SU-DHL-6 (cell line): ENCODE results near the gene MRPS27.

ENCODE experiments used
- H2AFZ ChIP-seq: fragments of 200-600 bp; sonication (generic); 2 replicates; pipeline ENCODE4 v1.6.1; 2014; ENCODE audit warnings: low read depth, mild to moderate bottlenecking, moderate library complexity, mixed read lengths, antibody characterized with exemption, low read length; ENCODE audit not compliant: severe bottlenecking
- H3F3A ChIP-seq: fragments of 200-600 bp; shearing (Covaris generic); 2 replicates; pipeline ENCODE4 v1.6.0; 2016; ENCODE audit warnings: antibody characterized with exemption, mild to moderate bottlenecking; ENCODE audit not compliant: insufficient read depth
- H3K27ac ChIP-seq: fragments of 200-600 bp; sonication (generic); 2 replicates; pipeline ENCODE4 v1.5.1; 2016; ENCODE audit warnings: low read depth, mild to moderate bottlenecking, low read length, moderate library complexity, mixed read lengths
- H3K27me3 ChIP-seq: fragments of 200-600 bp; sonication (generic), shearing (Covaris generic); 2 replicates; pipeline ENCODE4 v1.6.0; 2014; ENCODE audit warnings: mild to moderate bottlenecking, low read length
- H3K36me3 ChIP-seq: fragments of 200-600 bp; sonication (generic); 2 replicates; pipeline ENCODE4 v1.6.1; 2014; ENCODE audit warnings: mild to moderate bottlenecking, low read length, mixed read lengths
- H3K4me2 ChIP-seq: fragments of 300-600, 200-600 bp; shearing (Covaris generic), sonication (generic); 2 replicates; pipeline ENCODE4 v1.6.0; 2014; ENCODE audit warnings: low read length, low read depth, mild to moderate bottlenecking; ENCODE audit not compliant: poor library complexity, severe bottlenecking
- H3K4me3 ChIP-seq: fragments of 200-600 bp; sonication (generic); 2 replicates; pipeline ENCODE4 v1.5.1; 2014; ENCODE audit warnings: antibody characterized with exemption, low read length, mild to moderate bottlenecking, mixed read lengths; ENCODE audit not compliant: insufficient read depth, poor library complexity, severe bottlenecking
- H3K79me2 ChIP-seq: fragments of 200-600 bp; sonication (generic); 2 replicates; pipeline ENCODE4 v1.6.1; 2014; ENCODE audit warnings: mild to moderate bottlenecking, low read length, moderate library complexity; ENCODE audit not compliant: insufficient read depth
- H3K9ac ChIP-seq: fragments of 200-600 bp; sonication (generic); 2 replicates; pipeline ENCODE4 v1.7.0; 2014; ENCODE audit warnings: mild to moderate bottlenecking, low read length
- H3K9me2 ChIP-seq: fragments of 200-600 bp; sonication (generic); replicated peaks from 2 replicates; pipeline ENCODE4 v1.6.1; 2014; ENCODE audit warnings: low read length; ENCODE audit not compliant: insufficient read depth
- H3K9me3 ChIP-seq: fragments of 200-600 bp; sonication (generic); 2 replicates; pipeline ENCODE4 v1.6.1; 2014; ENCODE audit warnings: low read length, mixed read lengths; ENCODE audit not compliant: insufficient read depth
- H4K20me1 ChIP-seq: fragments of 200-600 bp; sonication (generic); 2 replicates; pipeline ENCODE4 v1.6.1; 2014; ENCODE audit warnings: low read depth, mild to moderate bottlenecking, antibody characterized with exemption, low read length, moderate library complexity, mixed read lengths
- CTCF ChIP-seq: fragments of 200-600 bp; sonication (generic); IDR thresholded peaks from one replicate; pipeline ENCODE4 v1.5.1; 2017; ENCODE audit warnings: antibody characterized with exemption, mild to moderate bottlenecking, low read length, moderate library complexity; ENCODE audit not compliant: insufficient read depth, poor library complexity, severe bottlenecking
- EZH2phosphoT487 ChIP-seq: fragments of 200-600 bp; sonication (generic), shearing (Covaris generic); conservative IDR thresholded peaks from 2 replicates; pipeline ENCODE4 v1.6.1; 2018; ENCODE audit warnings: mild to moderate bottlenecking, antibody characterized with exemption, low read length, moderate library complexity, mixed read lengths

Gene MRPS27

DNA sequence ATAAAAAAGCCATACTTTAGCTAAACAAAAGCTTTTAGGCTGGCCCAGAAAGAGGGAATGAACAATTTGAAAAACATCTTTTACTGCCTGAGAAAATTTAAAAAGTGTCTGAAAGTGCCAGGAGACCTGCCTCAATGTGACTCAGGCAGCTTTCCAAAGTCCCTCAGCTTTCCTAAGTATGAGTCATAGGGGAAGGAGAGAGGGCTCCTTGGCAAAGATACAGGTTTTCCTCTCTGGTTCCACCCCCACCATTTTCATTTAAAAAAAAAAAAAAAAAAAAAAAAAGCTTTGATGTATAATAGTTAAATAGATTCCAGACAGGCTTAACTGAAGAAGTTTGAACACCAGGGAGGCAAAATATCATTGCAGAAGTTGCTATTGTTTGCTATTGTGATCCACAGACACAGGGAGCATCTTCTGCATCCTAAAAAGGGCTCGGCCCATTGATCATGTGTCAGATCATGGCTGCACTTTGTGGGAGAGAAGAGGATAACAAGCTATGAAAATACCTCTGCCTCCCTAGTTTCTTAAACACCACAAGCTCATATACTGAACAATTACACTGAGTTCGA, 71.5 kb downstream of the MRPS27 start:
- no peak overlapping the region for H3K9ac ChIP-seq
- H3K9me2 ChIP-seq, result no peaks in the 10 kb centered on the region
- no peak overlapping the region for H3K4me2 ChIP-seq
- no peaks in the 10 kb centered on the region for H3K9me3 ChIP-seq
- H2AFZ ChIP-seq, result no peak overlapping the region
- 0 out of 2 replicates have a peak, but pooled peaks cover 4% of the 10 kb centered on the region for H3F3A ChIP-seq
- H3K27me3 ChIP-seq, result no peaks in the 10 kb centered on the region
- H4K20me1 ChIP-seq, result no peaks in the 10 kb centered on the region
- TF ChIP-seq CTCF (no peak), EZH2phosphoT487 (no peak)
- peaks cover 4% of the 10 kb centered on the region; the same call in 1 of the 2 replicates for H3K36me3 ChIP-seq
- no peak overlapping the region for H3K4me3 ChIP-seq
- peaks cover 40% of the 10 kb centered on the region for H3K79me2 ChIP-seq
- H3K27ac ChIP-seq, result no peak overlapping the region

DNA sequence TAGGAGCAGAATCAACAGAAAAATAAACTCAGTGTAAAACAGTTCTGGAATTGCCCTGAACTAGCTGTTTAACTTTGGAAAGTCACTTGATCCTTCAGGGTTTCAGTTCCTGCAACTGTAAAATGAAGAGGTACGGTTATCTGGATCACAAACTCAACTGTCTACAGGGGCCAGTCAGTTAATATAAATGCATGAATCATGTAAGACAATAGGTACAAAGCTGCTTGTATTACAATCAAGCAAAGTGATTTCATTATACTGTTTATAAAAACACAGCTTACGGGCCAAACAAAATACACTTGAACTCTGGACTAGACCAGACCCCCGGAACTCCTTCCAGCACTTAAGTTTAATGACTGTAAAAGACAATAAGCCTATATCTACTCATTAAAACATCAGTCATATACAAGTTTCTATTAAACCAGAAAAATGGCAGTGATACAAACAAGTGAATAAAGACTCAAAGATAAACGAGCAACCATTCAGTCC, 73.0 kb downstream of the MRPS27 start:
- TF ChIP-seq CTCF, result no peak

GRCh38 chr5:72245951-72246532, 74.0 kb downstream of the MRPS27 start:
- Histone ChIP-seq H4K20me1 (no peaks in the 10 kb centered on the region), H3K36me3 (peaks cover 4% of the 10 kb centered on the region; the same call in 1 of the 2 replicates), H3F3A (0 out of 2 replicates have a peak, but pooled peaks cover 4% of the 10 kb centered on the region), H3K9ac (no peak overlapping the region), H3K27me3 (no peaks in the 10 kb centered on the region), H3K4me3 (no peak overlapping the region), H3K27ac (no peak overlapping the region), H3K4me2 (no peak overlapping the region), H3K9me2 (no peaks in the 10 kb centered on the region), H3K9me3 (no peaks in the 10 kb centered on the region), H2AFZ (no peak overlapping the region), H3K79me2 (peaks cover 55% of the 10 kb centered on the region)
- TF ChIP-seq CTCF, result no peak
- no peak for TF ChIP-seq EZH2phosphoT487

More for the DNA sequence above, 73.0 kb downstream of the MRPS27 start:
- 0 out of 2 replicates have a peak, but pooled peaks cover 4% of the 10 kb centered on the region for H3F3A ChIP-seq
- no peak overlapping the region for H2AFZ ChIP-seq
- peaks cover 4% of the 10 kb centered on the region; the same call in 1 of the 2 replicates for H3K36me3 ChIP-seq
- H3K9me3 ChIP-seq, result no peaks in the 10 kb centered on the region
- no peaks in the 10 kb centered on the region for H3K9me2 ChIP-seq
- no peaks in the 10 kb centered on the region for H3K27me3 ChIP-seq
- H3K9ac ChIP-seq, result no peak overlapping the region
- H3K27ac ChIP-seq, result no peak overlapping the region
- no peak overlapping the region for H3K4me3 ChIP-seq
- H3K79me2 ChIP-seq, result peaks cover 54% of the 10 kb centered on the region
- no peak overlapping the region for H3K4me2 ChIP-seq
- H4K20me1 ChIP-seq, result no peaks in the 10 kb centered on the region
